OCI-LY1 (cell line): ENCODE measurements around the gene AP2A2.

ENCODE experiments used
- CTCF ChIP-seq: fragments of 200-600 bp; sonication (generic), shearing (Covaris generic); IDR thresholded peaks from 2 replicates; pipeline ENCODE4 v1.5.1; 2017; ENCODE audit warnings: mild to moderate bottlenecking, antibody characterized with exemption, low read length, moderate library complexity, mixed read lengths
- EZH2 ChIP-seq: fragments of 200-600 bp; sonication (generic), shearing (Covaris generic); IDR thresholded peaks from 2 replicates; pipeline ENCODE4 v1.8.0; 2017; ENCODE audit warnings: borderline replicate concordance, mixed run types, mild to moderate bottlenecking, antibody characterized with exemption, low read length, moderate library complexity, mixed read lengths

GRCh38 chr11:1000357-1001278, 74.9 kb downstream of the AP2A2 start:
- TF ChIP-seq CTCF, result no peak
- no peak for TF ChIP-seq EZH2
